NCI-H510A treated with DMSO at 0.1 percent for 48 hours (cell line): ENCODE measurements around the gene DCLRE1A.

Experiments
- DNase-seq: peaks from one replicate; lab custom pipeline; 2025; lab: John Stamatoyannopoulos, UW

DCLRE1A gene

GRCh38 chr10:113854013-113854760 is at the start of gene DCLRE1A, which contains the start of gene NHLRC2:
DCLRE1A (minus strand) TSS chr10:113854082; CDS start chr10:113853182, 900 bp downstream.
NHLRC2 (plus strand) TSS chr10:113854661; CDS start chr10:113854873, 212 bp downstream.
- peak; percentile 90 for DNase-seq

- no peak for DNase-seq
These were observed 46.2 kb upstream of the DCLRE1A start for GRCh38 chr10:113899952-113900598.

GRCh38 chr10:113897693-113898618 is 44.1 kb upstream of the DCLRE1A start:
- no peak for DNase-seq

- DNase-seq = no peak
These were observed 41.1 kb upstream of the DCLRE1A start for GRCh38 chr10:113895018-113895417.

DNA sequence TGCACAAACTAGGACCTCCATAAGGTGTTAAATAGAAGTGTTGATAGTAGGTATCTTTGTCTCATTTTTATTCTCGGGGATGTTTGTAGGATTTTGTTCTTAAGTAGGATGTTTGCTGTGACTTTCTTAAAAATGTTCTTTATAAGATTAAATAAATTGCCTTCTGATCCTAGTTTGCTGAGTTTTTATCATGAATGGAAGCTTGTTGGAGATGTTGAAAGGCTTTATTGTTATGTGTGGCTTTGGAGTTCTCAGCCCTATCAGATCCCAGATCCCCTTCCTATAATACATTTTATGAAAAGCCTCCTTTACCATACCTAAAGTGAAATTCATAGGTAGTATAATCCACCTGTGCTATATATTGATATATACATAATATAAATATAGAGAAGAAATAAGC is 40.7 kb upstream of the DCLRE1A start:
- no peak for DNase-seq

DNA sequence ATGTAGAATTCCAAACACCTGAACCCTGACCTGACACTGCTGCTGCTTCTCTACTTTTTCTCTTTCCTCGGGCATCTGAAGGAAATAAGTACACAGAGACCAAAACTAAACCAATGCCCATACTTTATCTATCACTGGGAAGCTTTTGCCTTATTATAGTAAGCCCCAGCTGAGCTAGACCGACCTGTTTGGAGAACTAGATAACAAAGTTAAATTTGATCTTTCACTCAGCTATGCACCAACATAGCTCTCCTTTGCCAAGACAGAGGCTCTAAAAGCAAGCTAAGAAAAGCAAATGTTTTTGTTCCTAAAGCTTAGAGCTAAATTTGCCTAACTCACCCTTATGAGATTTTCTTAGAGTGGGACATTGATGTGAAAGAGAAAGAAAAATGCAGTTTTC is 39.7 kb upstream of the DCLRE1A start:
- no peak for DNase-seq

DNA sequence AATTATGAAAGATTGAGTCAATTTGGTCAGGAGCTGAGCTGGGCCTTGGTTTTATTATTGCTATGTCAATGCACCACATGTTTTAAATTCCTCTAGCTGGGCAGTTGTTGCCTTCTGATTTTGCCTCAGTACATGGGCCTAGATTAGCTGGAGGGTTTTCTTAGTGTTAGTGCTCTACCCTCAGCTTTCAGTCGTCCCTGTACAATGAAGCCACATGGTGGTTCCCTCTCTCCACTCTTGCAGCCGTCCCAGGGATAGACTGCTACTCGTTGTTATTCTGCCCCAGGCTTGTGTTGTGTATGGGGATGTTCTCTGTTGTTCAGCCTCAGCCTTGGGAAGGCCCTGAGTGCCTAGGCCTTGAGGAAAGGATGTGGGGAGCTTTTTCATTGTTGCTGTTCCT is 37.6 kb upstream of the DCLRE1A start:
- DNase-seq = no peak

- DNase-seq = no peak
These were observed 36.9 kb upstream of the DCLRE1A start for GRCh38 chr10:113890769-113891168.

DNA sequence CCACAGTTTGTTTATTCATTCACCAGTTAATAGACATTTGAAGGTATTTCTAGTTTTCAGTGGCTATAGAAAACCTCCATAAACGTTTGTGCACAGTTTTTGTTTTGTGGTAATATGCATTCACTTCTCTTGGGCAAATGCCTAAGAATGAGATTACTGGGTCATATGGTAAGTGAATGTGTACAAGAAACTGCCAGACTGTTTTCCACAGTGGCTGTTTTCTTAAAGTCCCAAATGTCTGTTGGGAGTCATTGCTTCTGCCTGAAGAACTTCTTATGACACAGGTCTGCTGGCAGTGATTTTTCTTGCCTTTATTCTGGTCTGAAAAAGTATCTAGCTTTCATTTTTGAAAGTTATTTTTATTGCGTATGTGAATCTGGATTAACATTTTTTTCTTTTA is 36.0 kb upstream of the DCLRE1A start:
- DNase-seq = no peak

DNA sequence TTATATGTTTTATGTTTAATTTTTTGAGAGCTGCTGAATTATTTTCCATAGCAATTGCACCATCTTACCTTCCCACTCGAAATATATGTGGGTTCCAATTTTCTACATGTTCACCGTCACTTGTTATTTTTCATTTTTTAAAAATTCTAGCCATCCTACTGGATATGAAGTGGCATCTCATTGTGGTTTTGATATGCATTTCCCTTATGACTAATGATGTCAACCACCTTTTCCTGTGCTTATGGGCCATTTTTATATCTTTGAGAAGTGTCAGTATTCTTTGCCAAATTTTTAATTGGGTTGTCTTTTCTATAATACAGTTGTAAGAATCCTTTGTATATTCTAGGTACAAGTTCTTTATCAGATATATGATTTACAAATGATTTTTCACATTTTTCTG is 28.4 kb upstream of the DCLRE1A start:
- DNase-seq = no peak

GRCh38 chr10:113880236-113880635 is 26.4 kb upstream of the DCLRE1A start:
- DNase-seq = no peak

DNA sequence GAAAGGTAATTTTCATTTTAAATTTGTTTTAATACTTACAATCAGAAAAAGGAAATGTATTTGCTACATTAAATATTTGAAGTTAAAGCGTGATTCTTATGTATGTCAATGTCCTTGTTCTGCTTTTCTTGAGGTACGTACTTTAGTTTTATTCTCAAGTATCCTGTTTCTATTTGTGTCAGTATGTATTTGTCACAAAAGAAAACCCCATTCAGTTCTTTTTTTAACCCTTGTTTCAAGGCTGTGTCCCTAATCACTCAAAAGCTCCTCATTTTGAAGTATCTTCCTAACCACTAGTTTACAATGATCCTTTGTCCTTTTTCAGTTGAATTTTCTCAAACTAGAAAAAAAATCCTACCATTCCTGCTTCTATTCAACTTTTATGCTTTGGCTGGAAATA is 25.8 kb upstream of the DCLRE1A start:
- DNase-seq = no peak

GRCh38 chr10:113876461-113876860 is 22.6 kb upstream of the DCLRE1A start:
- no peak for DNase-seq

DNA sequence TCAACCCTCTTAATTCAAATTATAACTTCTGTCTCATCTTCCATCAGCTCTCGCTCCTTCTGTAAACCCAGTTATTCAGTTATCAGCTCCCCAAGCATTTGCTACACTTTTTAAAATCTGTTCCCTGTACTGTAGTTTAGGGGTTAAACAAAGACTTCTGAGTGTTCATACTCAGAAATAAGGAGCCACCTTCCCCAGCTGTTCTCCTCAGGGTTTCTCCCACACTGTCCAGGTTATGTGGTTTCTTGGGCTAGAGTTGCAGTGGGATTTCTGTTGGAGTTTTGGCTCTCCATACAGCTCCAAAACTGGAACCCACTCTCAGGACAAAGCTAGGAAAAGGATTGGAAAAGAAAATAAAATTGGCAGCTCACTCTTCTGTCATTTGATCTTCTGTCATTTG is 21.3 kb upstream of the DCLRE1A start:
- DNase-seq = no peak

DNA sequence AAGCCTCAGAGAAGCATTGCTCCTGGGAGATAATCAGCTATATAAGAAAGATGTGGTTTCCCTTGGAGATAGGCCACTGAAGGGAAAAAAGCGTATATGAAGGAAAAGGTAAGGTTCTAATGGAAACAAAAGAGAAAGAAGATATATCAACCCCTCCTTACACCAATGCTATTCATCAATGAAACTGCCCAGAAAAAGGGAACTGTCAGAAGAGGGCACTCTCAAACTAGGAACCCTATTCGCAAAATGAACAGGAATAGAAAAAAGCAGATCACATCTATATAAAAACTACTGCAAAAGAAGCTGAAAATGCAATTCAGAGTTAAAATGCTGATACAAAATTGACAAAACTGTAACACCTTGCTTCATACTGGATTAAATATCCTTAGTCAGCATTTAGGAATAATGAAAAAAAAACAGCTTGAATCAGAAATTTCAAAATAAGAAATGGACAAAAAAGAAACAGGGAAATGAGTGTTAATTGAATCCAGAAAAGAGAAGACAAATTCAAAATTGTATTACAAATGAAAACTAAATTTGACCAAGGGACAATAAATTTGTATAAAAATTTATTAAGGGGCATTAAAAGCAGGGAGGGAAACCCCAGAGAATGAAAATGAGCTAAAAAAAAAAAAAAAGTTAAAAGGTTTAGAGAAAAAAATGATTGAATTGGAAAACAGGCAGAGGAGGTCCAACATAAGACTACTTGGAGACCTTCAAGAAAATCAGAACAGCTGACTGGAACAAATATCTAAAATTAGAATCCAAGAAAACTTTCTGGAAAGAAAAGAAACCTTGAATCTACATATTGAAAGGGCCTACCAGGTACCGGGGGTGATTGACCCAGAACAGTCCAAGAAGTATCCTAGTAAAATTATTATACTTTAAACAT is 18.5 kb upstream of the DCLRE1A start:
- DNase-seq = no peak

DNA sequence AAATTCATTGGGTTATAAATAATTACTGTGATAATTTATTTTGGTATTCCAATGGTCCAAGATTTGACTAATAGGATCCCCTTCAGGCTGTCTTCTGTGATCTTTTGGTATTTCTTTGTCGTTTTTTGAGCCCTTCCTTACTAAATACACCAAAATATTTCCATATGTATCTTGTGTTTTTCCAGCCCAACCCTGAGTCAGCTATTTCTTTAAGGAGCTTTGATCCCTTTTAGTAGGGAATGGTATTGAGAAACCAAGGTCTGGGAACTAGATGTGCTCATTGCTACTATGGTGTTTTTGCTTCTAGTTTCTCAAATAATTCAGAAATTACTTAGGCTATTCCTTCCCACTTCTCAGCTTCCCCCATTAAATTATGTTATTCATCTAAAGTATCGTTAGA is 15.9 kb upstream of the DCLRE1A start:
- no peak for DNase-seq

GRCh38 chr10:113867904-113868303 is 14.0 kb upstream of the DCLRE1A start:
- DNase-seq = no peak

- no peak for DNase-seq
These were observed 12.9 kb upstream of the DCLRE1A start for GRCh38 chr10:113866551-113867394.

- DNase-seq = no peak
These were observed 12.0 kb upstream of the DCLRE1A start for GRCh38 chr10:113865901-113866300.

DNA sequence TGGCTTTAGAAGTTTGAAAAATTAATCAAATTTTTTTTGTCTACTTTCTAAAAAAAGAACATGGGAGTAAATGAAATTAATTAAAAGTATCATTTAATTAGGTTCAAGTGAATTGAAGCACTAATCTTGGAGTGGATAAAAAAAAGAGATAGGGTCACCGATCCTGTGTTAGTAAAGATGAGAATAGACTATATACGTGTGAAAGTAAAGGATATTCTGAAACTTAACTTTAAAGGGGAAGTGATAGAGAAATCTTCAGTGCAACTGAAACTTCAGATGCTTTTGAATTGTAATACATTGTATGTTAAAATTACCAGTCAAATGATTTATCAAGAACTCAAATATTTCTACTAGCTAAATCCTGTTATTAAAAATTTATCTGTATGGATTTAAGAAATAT is 5.4 kb upstream of the DCLRE1A start:
- DNase-seq = no peak

DNA sequence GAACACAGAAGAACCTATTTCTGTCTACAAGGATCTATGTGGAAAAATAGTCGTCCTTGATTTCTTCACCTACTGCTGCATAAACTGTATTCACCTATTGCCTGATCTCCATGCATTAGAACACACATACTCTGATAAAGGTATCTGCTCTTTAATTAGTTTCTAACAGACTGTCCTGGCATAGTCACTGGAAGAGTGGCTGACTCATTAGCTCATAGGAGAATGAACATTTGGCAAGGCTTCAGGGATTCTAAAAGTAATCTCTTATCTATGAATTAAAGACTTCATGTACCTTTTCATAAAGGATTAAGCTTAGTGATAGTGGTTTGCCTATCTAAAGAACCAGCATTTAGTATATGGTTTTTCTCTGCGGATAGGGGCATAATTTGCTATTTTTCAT is 4.7 kb upstream of the DCLRE1A start:
- no peak for DNase-seq
